Tibial nerve (tissue), 4 donors: ENCODE measurements around the gene ROBO1.

Experiments used
- EP300 ChIP-seq, 2 donors: sonication (generic); formaldehyde crosslinking; IDR thresholded peaks; one replicate each; pipeline ENCODE4 v1.6.1; 2017; ENCODE audit warnings: antibody characterized with exemption in 2 of 2, mild to moderate bottlenecking in 1 of 2
- POLR2A ChIP-seq, 2 donors: fragments of 450-650 bp; IDR thresholded peaks; one replicate each; pipeline ENCODE4 v1.6.1; 2017; ENCODE audit warnings: antibody characterized with exemption in 2 of 2, mild to moderate bottlenecking in 2 of 2, moderate library complexity in 2 of 2
- TF ChIP-seq, protein P1 (sequence below), 5 experiments: fragments of 200-600 bp in 3 of 5; fragments of 450-650 bp in 2 of 5; sonication (generic) in 3 of 5; IDR thresholded peaks; one replicate each; pipeline ENCODE4 v1.5.1; 2016 to 2019; ENCODE audit warnings: antibody characterized with exemption in 5 of 5, mild to moderate bottlenecking in 3 of 5, moderate library complexity in 2 of 5

DNA sequence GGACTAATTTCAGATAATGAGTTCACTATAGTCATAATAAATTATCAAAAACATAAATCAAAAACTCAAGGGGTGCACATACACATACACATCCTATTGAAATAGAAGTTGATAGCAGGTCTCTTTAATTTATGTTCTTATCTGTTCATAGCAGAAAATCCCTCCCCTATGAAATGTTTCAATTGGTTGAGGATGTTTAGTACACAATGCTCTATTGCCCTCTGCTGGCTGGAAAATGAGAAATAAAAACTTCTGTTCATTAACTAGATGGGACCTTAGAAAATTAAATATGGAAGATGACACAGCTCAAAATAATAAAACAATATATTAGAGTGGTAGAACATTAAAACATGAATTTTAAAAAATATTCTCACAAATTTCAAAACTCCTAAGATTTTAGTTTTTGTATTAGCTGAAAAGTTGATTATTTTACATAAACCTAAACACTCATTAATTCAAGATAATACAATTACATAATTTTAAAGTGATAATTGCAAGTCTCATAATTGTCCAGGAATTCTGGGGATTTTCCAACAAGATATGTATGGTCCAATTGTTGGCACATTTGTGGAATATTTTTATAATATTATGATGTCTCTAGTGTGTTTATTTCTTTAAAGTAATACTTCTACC lies 735.0 kb downstream of the ROBO1 start:
- TF ChIP-seq, protein P1, sequence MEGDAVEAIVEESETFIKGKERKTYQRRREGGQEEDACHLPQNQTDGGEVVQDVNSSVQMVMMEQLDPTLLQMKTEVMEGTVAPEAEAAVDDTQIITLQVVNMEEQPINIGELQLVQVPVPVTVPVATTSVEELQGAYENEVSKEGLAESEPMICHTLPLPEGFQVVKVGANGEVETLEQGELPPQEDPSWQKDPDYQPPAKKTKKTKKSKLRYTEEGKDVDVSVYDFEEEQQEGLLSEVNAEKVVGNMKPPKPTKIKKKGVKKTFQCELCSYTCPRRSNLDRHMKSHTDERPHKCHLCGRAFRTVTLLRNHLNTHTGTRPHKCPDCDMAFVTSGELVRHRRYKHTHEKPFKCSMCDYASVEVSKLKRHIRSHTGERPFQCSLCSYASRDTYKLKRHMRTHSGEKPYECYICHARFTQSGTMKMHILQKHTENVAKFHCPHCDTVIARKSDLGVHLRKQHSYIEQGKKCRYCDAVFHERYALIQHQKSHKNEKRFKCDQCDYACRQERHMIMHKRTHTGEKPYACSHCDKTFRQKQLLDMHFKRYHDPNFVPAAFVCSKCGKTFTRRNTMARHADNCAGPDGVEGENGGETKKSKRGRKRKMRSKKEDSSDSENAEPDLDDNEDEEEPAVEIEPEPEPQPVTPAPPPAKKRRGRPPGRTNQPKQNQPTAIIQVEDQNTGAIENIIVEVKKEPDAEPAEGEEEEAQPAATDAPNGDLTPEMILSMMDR (IDR thresholded peaks at IDR 0.05), result peak; percentile 44 to 75 (median 59)
- no peak for TF ChIP-seq POLR2A (IDR thresholded peaks at IDR 0.05)
- TF ChIP-seq EP300 (IDR thresholded peaks at IDR 0.05), result no peak
